Transverse colon (tissue), 4 donors: ENCODE measurements around the gene LIME1.

Experiments used
- CTCF ChIP-seq, 5 experiments: fragments of 200-600 bp in 3 of 5; fragments of 450-650 bp in 2 of 5; sonication (generic) in 3 of 5; IDR thresholded peaks; 1 replicate in 2 of 5; 2 replicates in 3 of 5; pipeline ENCODE4 v1.5.1; 2016 to 2017; ENCODE audit warnings: antibody characterized with exemption in 5 of 5, inconsistent platforms in 3 of 5, mild to moderate bottlenecking in 2 of 5, moderate library complexity in 1 of 5
- EP300 ChIP-seq: sonication (generic); formaldehyde crosslinking; IDR thresholded peaks from one replicate; pipeline ENCODE4 v1.6.1; 2017; ENCODE audit warnings: antibody characterized with exemption, low read depth
- POLR2A ChIP-seq: fragments of 450-650 bp; IDR thresholded peaks from one replicate; pipeline ENCODE4 v1.6.1; 2016; ENCODE audit warnings: antibody characterized with exemption, mild to moderate bottlenecking, moderate library complexity
- POLR2AphosphoS5 ChIP-seq, 3 donors: sonication (generic); formaldehyde crosslinking; IDR thresholded peaks; one replicate each; pipeline ENCODE4 v1.6.1; 2016; ENCODE audit warnings: antibody characterized with exemption in 3 of 3

- TF ChIP-seq CTCF (IDR thresholded peaks at IDR 0.05) (no peak), POLR2A (no peak), EP300 (no peak), POLR2AphosphoS5 (IDR thresholded peaks at IDR 0.05) (no peak)
Measured at GRCh38 chr20:63769891-63770474, 33.5 kb downstream of the LIME1 start.
